SJSA1 (cell line): ENCODE measurements around the gene SLC2A9. TPM values are rescaled to one million over a fixed set of nuclear protein-coding genes. Genes with fewer than 3 reads are reported as not detected.

ENCODE experiments used
- DNase-seq, 2 experiments: peaks; one replicate each; pipeline ENCODE4 v3.0.0-alpha.2; 2015 to 2020; ENCODE audit warnings: low spot score in 2 of 2, low read depth in 1 of 2
- H3K27ac ChIP-seq: fragments of 250-450 bp; sonication (Bioruptor Pico); 2 replicates; pipeline ENCODE4 v1.5.1; 2020; ENCODE audit warnings: mild to moderate bottlenecking, moderate library complexity
- H3K27me3 ChIP-seq: fragments of 250-450 bp; sonication (Bioruptor Pico); replicated peaks from 2 replicates; pipeline ENCODE4 v1.5.1; 2020; ENCODE audit warnings: mild to moderate bottlenecking, moderate library complexity
- H3K36me3 ChIP-seq: fragments of 250-450 bp; sonication (Bioruptor Pico); 2 replicates; pipeline ENCODE4 v1.5.1; 2020; ENCODE audit warnings: mild to moderate bottlenecking
- H3K4me1 ChIP-seq: fragments of 250-450 bp; sonication (Bioruptor Pico); replicated peaks from 2 replicates; pipeline ENCODE4 v1.6.1; 2021; ENCODE audit warnings: mild to moderate bottlenecking
- H3K4me3 ChIP-seq: fragments of 250-450 bp; sonication (Bioruptor Pico); 2 replicates; pipeline ENCODE4 v1.5.1; 2020; ENCODE audit warnings: mild to moderate bottlenecking
- H3K9me3 ChIP-seq: fragments of 250-450 bp; sonication (Bioruptor Pico); replicated peaks from 2 replicates; pipeline ENCODE4 v1.5.1; 2020; ENCODE audit warnings: mild to moderate bottlenecking
- total RNA-seq: library from RNA; depleted of rRNA; stranded (reverse); fragments of >200 nt; shearing (Covaris generic); gene quantifications from 2 replicates; pipeline ENCODE4 v1.2.3, GENCODE V29; 2014

Gene SLC2A9
- total RNA-seq, 1 experiment from 2014 or later, result not detected

- no peak overlapping the region for H3K4me3 ChIP-seq
- H3K4me1 ChIP-seq, result no peaks in the 10 kb centered on the region
- DNase-seq, result no peak
- no peaks in the 10 kb centered on the region for H3K9me3 ChIP-seq
- no peaks in the 10 kb centered on the region for H3K27me3 ChIP-seq
- no peaks in the 10 kb centered on the region for H3K36me3 ChIP-seq
- no peak overlapping the region for H3K27ac ChIP-seq
Measured at GRCh38 chr4:9895333-9895705, 126.0 kb downstream of the SLC2A9 start.

DNA sequence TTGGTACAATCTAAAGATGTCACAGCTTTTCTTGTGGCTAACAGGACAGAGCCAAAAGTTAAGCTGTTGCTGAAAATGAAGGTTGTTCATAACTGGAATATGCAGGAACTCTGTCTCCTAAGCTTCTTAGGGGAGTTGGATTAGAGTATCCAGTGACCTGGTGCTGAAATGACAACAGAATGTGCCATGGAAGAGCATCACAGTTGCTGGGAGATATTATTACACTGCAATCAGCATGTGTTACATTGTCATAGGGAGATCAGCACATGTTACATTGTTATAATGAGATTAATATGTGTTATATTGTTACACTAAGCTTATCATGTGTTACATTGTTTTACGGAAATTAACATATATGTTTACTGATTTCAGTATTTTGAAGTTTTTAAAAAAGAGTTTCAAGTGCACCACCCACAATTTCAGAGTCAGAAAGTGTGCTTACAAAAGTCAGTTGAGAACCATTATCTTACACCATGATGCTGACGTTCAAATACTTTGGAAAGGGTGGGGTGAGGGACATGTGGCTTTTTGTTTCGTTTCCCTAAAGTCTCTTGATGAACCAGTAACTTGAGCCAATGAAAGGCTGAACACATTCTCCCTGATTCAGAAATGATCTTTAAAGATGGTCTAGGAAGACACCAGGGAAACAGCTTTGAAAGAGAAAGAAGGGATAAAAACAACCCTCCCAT, 126.5 kb downstream of the SLC2A9 start:
- no peaks in the 10 kb centered on the region for H3K27me3 ChIP-seq

GRCh38 chr4:9893329-9894108, 127.8 kb downstream of the SLC2A9 start:
- DNase-seq, result no peak
- Histone ChIP-seq H3K27me3 (no peaks in the 10 kb centered on the region), H3K4me3 (no peak overlapping the region), H3K4me1 (no peaks in the 10 kb centered on the region), H3K27ac (no peak overlapping the region), H3K9me3 (no peaks in the 10 kb centered on the region), H3K36me3 (no peaks in the 10 kb centered on the region)

More for the DNA sequence above, 126.5 kb downstream of the SLC2A9 start:
- Histone ChIP-seq H3K4me1 (no peaks in the 10 kb centered on the region), H3K9me3 (no peaks in the 10 kb centered on the region), H3K4me3 (no peak overlapping the region), H3K36me3 (no peaks in the 10 kb centered on the region), H3K27ac (no peak overlapping the region)
- DNase-seq, result no peak

GRCh38 chr4:9891740-9892139, 129.6 kb downstream of the SLC2A9 start:
- Histone ChIP-seq H3K4me1 (no peaks in the 10 kb centered on the region), H3K36me3 (no peaks in the 10 kb centered on the region), H3K27me3 (no peaks in the 10 kb centered on the region), H3K9me3 (no peaks in the 10 kb centered on the region), H3K27ac (no peak overlapping the region), H3K4me3 (no peak overlapping the region)
- no peak for DNase-seq

DNA sequence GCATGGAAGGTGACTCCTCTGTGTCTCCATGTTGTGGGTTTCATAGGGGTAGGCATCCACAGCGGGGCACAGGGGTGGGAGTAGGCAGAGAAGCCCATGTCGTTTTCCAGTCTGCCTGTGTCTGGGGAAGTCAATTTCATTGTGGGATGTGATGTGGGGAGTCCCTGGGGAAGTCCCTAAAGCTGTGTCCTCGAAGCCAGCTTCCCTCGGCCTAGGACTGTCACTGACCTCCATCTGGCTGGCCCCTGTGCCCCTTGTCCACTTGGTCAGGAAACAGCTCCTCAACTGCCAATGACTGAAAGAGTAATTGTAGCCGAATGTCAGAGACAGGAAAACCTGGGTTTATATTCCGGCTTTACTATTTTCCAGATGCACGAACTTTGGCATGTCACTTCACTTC, 130.2 kb downstream of the SLC2A9 start:
- no peak for DNase-seq
- H3K36me3 ChIP-seq, result no peaks in the 10 kb centered on the region
- H3K27ac ChIP-seq, result no peak overlapping the region
- H3K9me3 ChIP-seq, result no peaks in the 10 kb centered on the region
- no peak overlapping the region for H3K4me3 ChIP-seq
- H3K27me3 ChIP-seq, result no peaks in the 10 kb centered on the region
- H3K4me1 ChIP-seq, result no peaks in the 10 kb centered on the region

GRCh38 chr4:9889306-9889705, 132.0 kb downstream of the SLC2A9 start:
- Histone ChIP-seq H3K36me3 (no peaks in the 10 kb centered on the region), H3K27me3 (no peaks in the 10 kb centered on the region), H3K4me1 (no peaks in the 10 kb centered on the region), H3K27ac (no peak overlapping the region), H3K4me3 (no peak overlapping the region), H3K9me3 (no peaks in the 10 kb centered on the region)
- DNase-seq, result no peak

- H3K27ac ChIP-seq, result no peak overlapping the region
- no peaks in the 10 kb centered on the region for H3K4me1 ChIP-seq
- no peak overlapping the region for H3K4me3 ChIP-seq
- no peak for DNase-seq
- H3K36me3 ChIP-seq, result no peaks in the 10 kb centered on the region
- no peaks in the 10 kb centered on the region for H3K27me3 ChIP-seq
- no peaks in the 10 kb centered on the region for H3K9me3 ChIP-seq
Measured at GRCh38 chr4:9885958-9886357, 135.3 kb downstream of the SLC2A9 start.

DNA sequence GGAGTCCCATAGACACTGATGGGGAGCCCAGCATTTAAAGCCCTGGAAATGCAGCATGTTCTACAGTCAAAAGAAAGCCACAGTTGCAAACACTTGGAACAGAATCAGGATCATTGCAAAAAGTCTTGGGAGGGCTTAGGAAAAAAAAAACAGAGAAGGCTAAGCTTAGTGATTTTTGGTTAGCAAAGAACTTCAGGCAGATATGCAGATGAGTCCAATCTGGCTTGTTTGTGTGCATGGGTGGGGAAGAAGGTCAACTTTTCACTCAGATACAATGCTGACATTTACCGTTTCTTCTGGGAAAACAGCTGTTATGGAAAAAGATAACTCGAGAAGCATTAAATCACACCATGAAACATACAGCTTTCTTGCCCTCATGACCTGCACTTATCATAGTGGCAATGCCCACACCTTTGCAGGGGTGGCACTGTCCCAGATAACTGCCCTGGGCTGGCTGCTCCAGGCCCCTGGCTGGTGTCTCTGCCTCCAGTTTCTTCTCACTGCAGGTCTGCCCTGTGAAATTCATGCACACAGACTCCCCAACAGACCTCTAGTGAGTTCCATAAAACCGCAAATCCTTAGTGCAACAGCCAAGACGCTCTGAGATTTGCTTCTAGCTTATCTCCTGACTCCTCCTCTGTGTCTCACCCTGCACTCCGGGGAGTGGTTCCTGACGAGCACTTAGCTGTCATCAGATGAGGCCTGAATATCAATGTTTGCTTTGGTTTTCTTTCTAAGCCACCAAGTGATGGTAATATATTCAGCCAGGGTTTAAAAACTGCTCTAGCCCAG, 140.7 kb downstream of the SLC2A9 start:
- H3K4me1 ChIP-seq, result no peaks in the 10 kb centered on the region
- H3K27me3 ChIP-seq, result no peaks in the 10 kb centered on the region
- DNase-seq, result no peak
- no peak overlapping the region for H3K27ac ChIP-seq
- H3K4me3 ChIP-seq, result no peak overlapping the region
- H3K9me3 ChIP-seq, result no peaks in the 10 kb centered on the region
- no peaks in the 10 kb centered on the region for H3K36me3 ChIP-seq

DNA sequence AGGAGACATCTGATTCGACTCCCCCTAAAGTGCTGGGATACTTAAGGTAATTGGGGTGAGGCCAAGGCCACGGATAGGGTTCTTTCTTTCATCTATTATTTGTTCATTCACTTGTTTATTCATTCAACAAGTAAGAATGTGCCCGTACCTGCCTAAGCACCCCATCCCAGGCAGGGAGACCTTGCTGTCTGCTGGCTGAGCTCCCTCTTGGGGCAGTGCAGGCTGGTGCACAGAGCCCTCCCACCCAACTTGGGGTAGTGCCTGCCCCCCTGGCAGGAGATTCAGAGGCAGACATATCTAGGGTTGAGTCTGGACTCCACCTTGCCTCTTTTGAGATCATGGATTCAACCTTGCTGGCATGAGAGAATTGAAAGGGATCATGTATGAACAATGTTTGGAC, 144.2 kb downstream of the SLC2A9 start:
- Histone ChIP-seq H3K4me3 (no peak overlapping the region), H3K27ac (no peak overlapping the region), H3K36me3 (no peaks in the 10 kb centered on the region), H3K9me3 (no peaks in the 10 kb centered on the region), H3K27me3 (no peaks in the 10 kb centered on the region), H3K4me1 (no peaks in the 10 kb centered on the region)
- DNase-seq, result no peak

DNA sequence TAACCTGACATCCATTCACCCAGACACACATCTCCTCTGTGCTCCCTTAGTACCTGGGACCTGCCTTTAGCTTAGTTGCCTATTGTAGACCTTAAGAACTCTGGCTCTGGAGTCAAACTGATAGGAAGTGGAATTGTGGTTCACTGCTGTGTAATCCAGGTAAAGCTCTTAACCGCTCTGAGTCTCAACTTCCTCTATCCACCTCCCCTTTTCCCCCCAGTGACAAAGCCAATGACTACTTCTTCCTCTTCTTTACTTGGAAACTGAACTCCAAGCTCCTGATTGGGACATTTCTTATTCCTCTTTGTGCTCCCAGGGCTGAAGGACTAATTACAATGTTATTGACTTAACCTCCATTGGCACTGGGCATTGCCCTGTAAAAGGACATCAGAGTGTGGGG, 145.8 kb downstream of the SLC2A9 start:
- Histone ChIP-seq H3K27me3 (no peaks in the 10 kb centered on the region), H3K36me3 (no peaks in the 10 kb centered on the region), H3K4me3 (no peak overlapping the region), H3K27ac (no peak overlapping the region), H3K9me3 (no peaks in the 10 kb centered on the region), H3K4me1 (no peaks in the 10 kb centered on the region)
- no peak for DNase-seq

- DNase-seq, result no peak
- H3K4me3 ChIP-seq, result no peak overlapping the region
- no peaks in the 10 kb centered on the region for H3K9me3 ChIP-seq
- no peaks in the 10 kb centered on the region for H3K27me3 ChIP-seq
- H3K4me1 ChIP-seq, result no peaks in the 10 kb centered on the region
- H3K27ac ChIP-seq, result no peak overlapping the region
- no peaks in the 10 kb centered on the region for H3K36me3 ChIP-seq
Measured at GRCh38 chr4:9874385-9874784, 146.9 kb downstream of the SLC2A9 start.

DNA sequence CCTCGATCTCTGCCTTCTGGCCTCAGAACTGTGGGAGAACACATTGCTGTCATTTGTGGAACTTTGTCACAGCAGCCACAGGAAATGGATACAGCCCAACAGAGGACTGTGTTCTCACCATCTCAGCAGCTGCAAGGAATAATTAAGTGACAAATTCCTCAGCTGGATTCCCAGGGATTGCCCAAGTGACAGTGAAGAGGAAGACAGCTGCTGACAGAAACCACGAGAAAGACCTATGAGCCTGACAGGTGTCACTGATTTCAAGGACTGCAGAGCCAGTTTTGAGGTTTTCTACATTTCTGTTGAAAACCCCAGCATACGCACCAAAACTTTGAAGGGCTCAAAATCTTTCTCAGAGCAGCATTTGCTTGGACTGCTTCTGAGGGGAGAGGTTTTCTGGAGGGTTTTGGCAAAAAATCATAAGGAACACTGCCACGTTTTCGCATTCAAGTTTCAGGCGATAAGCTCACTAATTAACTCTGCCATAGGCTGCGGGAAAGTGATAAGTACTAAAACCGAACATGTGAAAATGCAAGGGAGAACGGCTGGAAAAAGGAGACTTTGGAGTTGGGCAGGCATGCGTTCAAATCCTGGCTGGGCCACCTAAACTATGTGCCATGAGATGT, 151.0 kb downstream of the SLC2A9 start:
- Histone ChIP-seq H3K36me3 (no peaks in the 10 kb centered on the region), H3K4me1 (no peaks in the 10 kb centered on the region), H3K27ac (no peak overlapping the region)

DNA sequence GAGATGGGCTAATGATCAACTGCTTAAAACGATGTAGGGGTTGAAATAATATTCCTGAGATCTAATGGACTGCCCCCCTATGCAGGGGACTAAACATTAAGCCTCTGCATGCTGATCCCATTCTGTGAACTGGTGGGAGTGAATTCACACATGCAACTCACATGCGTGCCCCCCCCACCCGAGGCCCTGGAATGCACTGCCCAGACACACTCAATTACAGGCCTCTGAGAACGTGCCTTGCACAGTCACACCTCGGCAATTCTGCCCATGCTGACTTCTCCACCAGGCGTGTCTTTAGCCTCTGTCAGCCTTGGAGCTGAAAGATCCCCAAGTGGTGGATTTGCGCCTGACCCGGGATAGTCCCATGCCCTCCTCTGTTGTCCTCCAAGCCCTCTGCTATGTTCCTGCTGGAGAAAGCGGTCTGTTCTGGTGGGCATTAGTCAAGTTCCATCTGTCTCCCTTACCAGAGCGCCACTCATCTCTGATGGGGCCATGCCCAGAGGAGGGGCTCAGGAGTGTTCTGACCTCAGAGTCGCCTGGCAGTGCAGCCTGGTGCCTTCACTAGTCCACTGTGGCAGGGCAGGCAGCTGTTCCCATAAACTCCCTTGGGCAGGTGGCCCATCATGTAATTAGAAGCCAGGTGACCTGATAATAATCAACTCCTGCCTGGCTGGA, 153.4 kb downstream of the SLC2A9 start:
- H3K4me3 ChIP-seq, result no peak overlapping the region
- no peaks in the 10 kb centered on the region for H3K4me1 ChIP-seq
- H3K27me3 ChIP-seq, result no peaks in the 10 kb centered on the region
- DNase-seq, result no peak
- H3K36me3 ChIP-seq, result no peaks in the 10 kb centered on the region
- no peak overlapping the region for H3K27ac ChIP-seq
- no peaks in the 10 kb centered on the region for H3K9me3 ChIP-seq

More for the DNA sequence above, 151.0 kb downstream of the SLC2A9 start:
- Histone ChIP-seq H3K27me3 (no peaks in the 10 kb centered on the region), H3K4me3 (no peak overlapping the region), H3K9me3 (no peaks in the 10 kb centered on the region)
- DNase-seq, result no peak
